Heart right ventricle (tissue), 16 donors: ENCODE results near the gene DHRS1. TPM values are rescaled to one million over a fixed set of nuclear protein-coding genes. Genes with fewer than 3 reads are reported as not detected.

Source experiments
- ATAC-seq, 8 donors: fragments of 200-7000 bp; cut with Tn5 transposase; one replicate each; pipeline ENCODE4 v1.9.1; 2020; ENCODE audit warnings: mild to moderate bottlenecking in 8 of 8, moderate library complexity in 8 of 8, moderate number of reproducible peaks in 1 of 8
- DNase-seq, 2 donors: peaks; one replicate each; pipeline ENCODE4 v3.0.0-alpha.2; 2020
- H3K27ac ChIP-seq, 10 donors: fragments of 200-600 bp; sonication (generic) in 2 of 10; one replicate each; pipeline versions ENCODE4 v1.5.0 to v1.8.0; 2020 to 2022; ENCODE audit warnings: mild to moderate bottlenecking in 3 of 10
- H3K27me3 ChIP-seq, 7 donors: fragments of 200-600 bp; one replicate each; pipeline ENCODE4 v1.8.0; 2021 to 2022; ENCODE audit warnings: mild to moderate bottlenecking in 2 of 7
- H3K36me3 ChIP-seq, 9 donors: fragments of 200-600 bp; sonication (generic) in 1 of 9; one replicate each; pipeline versions ENCODE4 v1.5.0 to v1.8.0; 2020 to 2022; ENCODE audit warnings: mild to moderate bottlenecking in 2 of 9
- H3K4me1 ChIP-seq, 9 donors: fragments of 200-600 bp; sonication (generic) in 1 of 9; one replicate each; pipeline versions ENCODE4 v1.5.0 to v1.8.0; 2020 to 2022; ENCODE audit warnings: mild to moderate bottlenecking in 4 of 9
- H3K4me3 ChIP-seq, 10 donors: fragments of 200-600 bp; sonication (generic) in 2 of 10; one replicate each; pipeline versions ENCODE4 v1.5.0 to v1.8.0; 2020 to 2022; ENCODE audit warnings: mild to moderate bottlenecking in 7 of 10, moderate library complexity in 2 of 10
- H3K9me3 ChIP-seq, 11 donors: fragments of 200-600 bp in 10 of 11; sonication (generic) in 2 of 11; one replicate each; pipeline versions ENCODE4 v1.5.0 to v1.8.0; 2013 to 2022; ENCODE audit warnings: mild to moderate bottlenecking in 2 of 11, control low read depth in 1 of 11, moderate library complexity in 1 of 11
- CTCF ChIP-seq, 9 donors: fragments of 200-600 bp; sonication (generic) in 2 of 9; IDR thresholded peaks; one replicate each; pipeline versions ENCODE4 v1.5.0 to v1.8.0; 2021 to 2022; ENCODE audit warnings: antibody characterized with exemption in 9 of 9, mild to moderate bottlenecking in 5 of 9, moderate library complexity in 1 of 9
- WGBS, 2 donors: extraction: QIAGEN DNeasy Blood & Tissue Kit; methylation state at CpG; one replicate each; pipeline ENCODE4 v1.1.7; 2013; ENCODE audit warnings: inconsistent platforms in 1 of 2; 5-methylcytosine and 5-hydroxymethylcytosine counted together
- intact Hi-C, 10 donors: fragments of 100-400 bp; cut with DNase I; formaldehyde crosslinking; loops; one replicate each; pipeline versions ENCODE4 v1.11.1 to v1.14.2; 2022
- polyA plus RNA-seq, 2 donors: library from polyadenylated mRNA; stranded (reverse); fragments of 200-250 nt; gene quantifications; one replicate each; pipeline ENCODE4 v1.2.3, GENCODE V29; 2013
- total RNA-seq, 10 donors: library from RNA; stranded (reverse); fragmentation: NEBNext Ultra II Directional in 3 of 10; extraction: Animal tissue kit (Norgen Biotek cat#: 25700) in 3 of 10; gene quantifications; one replicate each; pipeline versions ENCODE4 v1.2.1 to v1.2.4, GENCODE V29; 2021 to 2023
- donor health status: Arrhythmogenic right ventricular cardiomyopathy.
- donor health status: ischemic (EF 13 %, LVEDD 7.1; RV severe dilation, severe dysfunction).
- donor health status: healthy with polysubstance abuse.
- donor health status: DM: no; HTN: yes; CAD: no.
- donor health status: DM: no; HTN: no; CAD: no.
- donor health status: ischemic (EF 25% LVEDD 6.9; RV normal size, moderate dysfunction).
- donor health status: ischemic (EF 25% LVEDD 5.7; RV mildly dilated, moderate dysfunction).
- donor health status: healthy.
- donor health status: DM: yes; HTN: yes; CAD: no.
- donor health status: Ischemic cardiomyopathy.
- donor health status: ischemic (EF 35%, LVEDD 5.7; RV mildly dilated, moderate dysfunction).
- donor health status: nonischemic (EF 11% LVEDD 7.7; RV severe dilation, severe dysfunction).
- donor health status: DM: yes; HTN: yes; CAD: no.
- donor health status: PGD.
- donor health status: ischemic (EF 29% LVEDD 5.4; RV normal size, mild dysfunction).
- donor health status: nonischemic (EF 23%, LVEDD 6.1; RV moderate dilation, normal function).

Gene DHRS1
- total and polyA plus RNA-seq, 12 donors: 6.9 to 11.6 (median 9.0) TPM

- no peak for TF ChIP-seq CTCF (IDR thresholded peaks at IDR 0.05)
- Histone ChIP-seq H3K27ac (no peak overlapping the region), H3K36me3 (peaks cover 0 to 49% (median 0%) of the 10 kb centered on the region in 9 donors), H3K9me3 (no peaks in the 10 kb centered on the region), H3K4me3 (no peak overlapping the region), H3K4me1 (peaks cover 0 to 18% (median 10%) of the 10 kb centered on the region in 9 donors), H3K27me3 (no peaks in the 10 kb centered on the region)
- DNase-seq (no peak), ATAC-seq (no peak)
- intact Hi-C loops: no loop called here
- WGBS, 2 donors: 93 to 96% methylated on average over 9 of the region's 9 CpGs
Observed at GRCh38 chr14:24267516-24267915, 32.1 kb downstream of the DHRS1 start.

GRCh38 chr14:24266344-24267244 is 33.0 kb downstream of the DHRS1 start:
- Histone ChIP-seq H3K4me3 (no peak overlapping the region), H3K27ac (no peak overlapping the region), H3K36me3 (peaks cover 0 to 49% (median 0%) of the 10 kb centered on the region in 9 donors), H3K4me1 (peaks cover 0 to 8% (median 5%) of the 10 kb centered on the region in 9 donors), H3K27me3 (no peaks in the 10 kb centered on the region), H3K9me3 (no peaks in the 10 kb centered on the region)
- TF ChIP-seq CTCF (IDR thresholded peaks at IDR 0.05): no peak
- intact Hi-C loops: no loop called here
- no peak for DNase-seq
- 90 to 93% methylated on average over 18 of the region's 18 CpGs for WGBS, 2 donors
- ATAC-seq: no peak

GRCh38 chr14:24264298-24264697 is 35.3 kb downstream of the DHRS1 start:
- Histone ChIP-seq H3K4me3 (no peak overlapping the region), H3K36me3 (peaks cover 0 to 43% (median 0%) of the 10 kb centered on the region in 9 donors), H3K27me3 (no peaks in the 10 kb centered on the region), H3K27ac (no peak overlapping the region), H3K9me3 (no peaks in the 10 kb centered on the region), H3K4me1 (no peaks in the 10 kb centered on the region)
- 84 to 92% methylated on average over 6 of the region's 6 CpGs for whole genome bisulfite sequencing, 2 donors
- TF ChIP-seq CTCF (IDR thresholded peaks at IDR 0.05): no peak
- ATAC-seq (no peak), DNase-seq (no peak)
- intact Hi-C loops: no loop called here

GRCh38 chr14:24263848-24264247 is 35.7 kb downstream of the DHRS1 start:
- Histone ChIP-seq H3K27ac (no peak overlapping the region), H3K4me3 (no peak overlapping the region), H3K27me3 (no peaks in the 10 kb centered on the region), H3K9me3 (no peaks in the 10 kb centered on the region), H3K4me1 (no peaks in the 10 kb centered on the region), H3K36me3 (peaks cover 0 to 39% (median 0%) of the 10 kb centered on the region in 9 donors)
- no peak for TF ChIP-seq CTCF (IDR thresholded peaks at IDR 0.05)
- WGBS, 2 donors: 80 to 86% methylated on average over 6 of the region's 6 CpGs
- intact Hi-C loops: no loop called here
- DNase-seq (no peak), ATAC-seq (no peak)
